Right lobe of liver (tissue), 6 donors: Measurements from ENCODE around the gene BLACAT1. TPM values are rescaled to one million over a fixed set of nuclear protein-coding genes. Genes with fewer than 3 reads are reported as not detected.

ENCODE experiments used
- ATAC-seq, 4 donors: fragments of 200-7000 bp; cut with Tn5 transposase; one replicate each; pipeline ENCODE4 v1.9.1; 2020; ENCODE audit warnings: mild to moderate bottlenecking in 4 of 4, moderate library complexity in 4 of 4
- DNase-seq, 3 donors: peaks; one replicate each; pipeline ENCODE4 v3.0.0-alpha.2; 2020
- H3K27ac ChIP-seq, 3 donors: fragments of 200-600 bp; one replicate each; pipeline ENCODE4 v1.8.0; 2022
- H3K27me3 ChIP-seq, 2 donors: fragments of 200-600 bp; one replicate each; pipeline ENCODE4 v1.8.0; 2022
- H3K36me3 ChIP-seq, 4 donors: fragments of 200-600 bp; sonication (generic) in 1 of 4; one replicate each; pipeline versions ENCODE4 v1.5.1 to v1.8.0; 2017 to 2022; ENCODE audit warnings: control low read depth in 1 of 4
- H3K4me1 ChIP-seq, 4 donors: fragments of 200-600 bp; sonication (generic) in 1 of 4; one replicate each; pipeline versions ENCODE4 v1.5.1 to v1.8.0; 2017 to 2022; ENCODE audit warnings: control low read depth in 1 of 4
- H3K4me3 ChIP-seq, 3 donors: fragments of 200-600 bp; one replicate each; pipeline ENCODE4 v1.8.0; 2022
- H3K9me3 ChIP-seq, 4 donors: fragments of 200-600 bp; sonication (generic) in 1 of 4; one replicate each; pipeline versions ENCODE4 v1.5.1 to v1.8.0; 2017 to 2022; ENCODE audit warnings: control low read depth in 1 of 4
- CTCF ChIP-seq, 4 donors: fragments of 200-600 bp in 3 of 4; fragments of 450-650 bp in 1 of 4; IDR thresholded peaks; one replicate each; pipeline versions ENCODE4 v1.5.1 to v1.8.0; 2016 to 2022; ENCODE audit warnings: antibody characterized with exemption in 4 of 4, mild to moderate bottlenecking in 2 of 4
- POLR2A ChIP-seq: fragments of 450-650 bp; IDR thresholded peaks from one replicate; pipeline ENCODE4 v1.6.1; 2017; ENCODE audit warnings: antibody characterized with exemption, mild to moderate bottlenecking
- WGBS: methylation state at CpG from one replicate; pipeline ENCODE4 v1.1.6; 2018; ENCODE audit warnings: low coverage, low lambda C conversion rate; ENCODE audit not compliant: insufficient coverage; ENCODE audit errors: missing lambda C conversion rate; 5-methylcytosine and 5-hydroxymethylcytosine counted together
- intact Hi-C, 2 donors: fragments of 100-400 bp; cut with DNase I; formaldehyde crosslinking; loops; one replicate each; pipeline versions ENCODE4 v1.11.2 to v1.14.1; 2022
- total RNA-seq, 6 experiments: library from RNA; depleted of rRNA in 2 of 6; stranded (reverse); fragments of >200 nt in 2 of 6; fragmentation: NEBNext Ultra II Directional in 3 of 6; extraction: Animal tissue kit (Norgen Biotek cat#: 25700) in 3 of 6; gene quantifications; one replicate each; pipeline versions ENCODE4 v1.1.0 to v1.2.4, GENCODE V29; 2016 to 2023
- donor health status: DM: no; HTN: yes; CAD: no.
- donor health status: DM: no; HTN: no; CAD: no.
- donor health status: DM: no; HTN: no; CAD: no.
- donor health status: DM: no; HTN: yes; CAD: no.
- donor health status: DM: no; HTN: yes; CAD: no.

BLACAT1 gene
- total RNA-seq, 6 experiments from 2014 or later, result 0.06 TPM; not detected in 5

DNA sequence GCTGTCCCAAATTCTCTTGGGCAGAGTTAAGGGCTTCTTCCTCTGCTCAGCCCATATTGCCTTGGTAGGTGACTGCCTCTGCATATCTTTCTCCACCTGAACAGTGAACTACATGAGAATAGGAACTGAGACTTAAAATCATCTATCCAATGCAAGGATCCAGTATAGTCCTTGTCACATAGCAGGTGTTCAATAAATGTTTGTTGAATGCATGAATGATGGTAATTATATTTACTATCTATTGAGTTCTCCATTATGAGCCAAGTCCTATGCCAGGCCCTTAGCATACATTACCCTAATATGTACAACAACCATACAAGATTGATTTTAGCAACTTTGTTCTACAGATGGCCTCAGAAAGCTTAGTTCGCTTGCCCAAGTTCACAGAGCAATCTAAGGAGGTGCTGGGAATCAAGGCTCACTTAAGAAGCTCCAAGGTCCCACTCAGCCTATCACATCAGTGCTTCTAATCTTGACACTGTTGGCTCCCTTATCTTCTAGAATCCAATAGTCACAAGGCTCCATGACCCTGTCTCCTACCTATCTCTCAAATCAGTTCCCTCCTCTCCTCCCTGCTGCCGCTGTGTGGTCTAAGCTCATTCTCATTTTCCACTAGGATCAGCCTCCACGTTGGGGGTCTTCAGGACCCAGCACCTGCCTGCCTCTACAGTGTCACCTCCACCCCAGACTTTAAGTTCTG, 46.4 kb upstream of the BLACAT1 start:
- ATAC-seq, result no peak
- Histone ChIP-seq H3K4me1 (no peaks in the 10 kb centered on the region), H3K36me3 (no peaks in the 10 kb centered on the region), H3K27me3 (no peaks in the 10 kb centered on the region), H3K27ac (no peak overlapping the region), H3K4me3 (no peak overlapping the region), H3K9me3 (no peaks in the 10 kb centered on the region)
- no peak for DNase-seq
- 82% methylated on average over 3 of the region's 3 CpGs for WGBS
- intact Hi-C loops, result no loop called here
- TF ChIP-seq CTCF (IDR thresholded peaks at IDR 0.05) (no peak), POLR2A (no peak)

DNA sequence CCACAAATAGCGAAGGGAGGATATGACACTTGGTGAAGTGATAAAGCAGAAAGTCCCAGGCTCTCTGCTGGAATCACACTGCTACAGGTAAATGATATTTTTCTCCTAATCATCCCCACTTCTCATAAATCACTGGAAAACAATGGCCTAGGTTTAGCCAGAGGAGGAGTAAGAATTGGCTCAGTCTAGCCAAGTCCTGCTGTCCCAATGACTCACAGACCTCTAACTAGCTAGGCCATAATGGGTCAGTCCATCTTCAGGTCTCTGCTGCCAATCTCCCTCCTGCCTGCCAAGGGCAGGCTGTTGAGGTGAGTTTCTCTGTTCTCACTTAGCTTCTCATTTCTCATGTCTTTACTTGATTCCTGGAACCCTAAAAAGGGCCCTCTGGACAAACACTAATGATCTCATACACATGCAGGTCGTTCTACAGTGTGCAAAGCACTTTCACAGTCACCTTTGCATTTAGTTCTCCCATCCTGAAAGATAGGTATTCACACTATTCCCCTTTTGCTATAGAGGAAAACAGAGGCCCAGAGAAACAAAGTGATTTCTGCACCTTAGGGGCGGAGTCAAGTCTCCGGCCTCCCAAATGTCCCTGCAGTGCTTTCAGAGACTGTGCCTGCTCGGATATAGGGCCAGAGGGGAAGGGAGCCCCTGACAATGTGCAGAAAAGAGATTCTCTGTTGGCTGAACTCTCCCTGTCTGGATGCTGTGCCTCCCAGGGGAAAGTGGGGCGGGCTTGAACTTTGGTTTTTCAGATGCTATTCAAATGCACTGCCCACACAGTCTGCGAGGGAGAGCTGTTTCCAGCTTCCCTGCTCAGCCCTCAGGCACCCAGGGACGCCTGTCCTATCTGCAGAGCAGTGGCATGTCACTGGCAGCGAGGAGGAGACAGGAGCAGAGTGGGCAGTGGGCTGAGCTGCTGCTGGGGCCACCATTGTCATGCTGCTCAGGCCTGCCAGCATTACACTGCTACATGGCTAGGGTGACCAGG, 44.7 kb upstream of the BLACAT1 start:
- no peaks in the 10 kb centered on the region for H3K27me3 ChIP-seq
- WGBS, result 89% methylated on average over 1 of the region's 9 CpGs
- H3K36me3 ChIP-seq, result no peaks in the 10 kb centered on the region
- intact Hi-C loops, result no loop called here
- H3K4me3 ChIP-seq, result no peak overlapping the region
- no peaks in the 10 kb centered on the region for H3K9me3 ChIP-seq
- ATAC-seq (no peak), DNase-seq (no peak)
- no peaks in the 10 kb centered on the region for H3K4me1 ChIP-seq
- TF ChIP-seq POLR2A (no peak), CTCF (IDR thresholded peaks at IDR 0.05) (no peak)
- H3K27ac ChIP-seq, result no peak overlapping the region

GRCh38 chr1:205499789-205500188, 43.9 kb upstream of the BLACAT1 start:
- H3K27me3 ChIP-seq, result no peaks in the 10 kb centered on the region
- H3K4me3 ChIP-seq, result no peak overlapping the region
- H3K36me3 ChIP-seq, result no peaks in the 10 kb centered on the region
- H3K9me3 ChIP-seq, result no peaks in the 10 kb centered on the region
- no peak overlapping the region for H3K27ac ChIP-seq
- DNase-seq, result no peak
- TF ChIP-seq CTCF (IDR thresholded peaks at IDR 0.05) (no peak), POLR2A (no peak)
- intact Hi-C loops, result no loop called here
- 0% methylated on average over 1 of the region's 3 CpGs for WGBS
- H3K4me1 ChIP-seq, result no peaks in the 10 kb centered on the region
- ATAC-seq, result no peak

DNA sequence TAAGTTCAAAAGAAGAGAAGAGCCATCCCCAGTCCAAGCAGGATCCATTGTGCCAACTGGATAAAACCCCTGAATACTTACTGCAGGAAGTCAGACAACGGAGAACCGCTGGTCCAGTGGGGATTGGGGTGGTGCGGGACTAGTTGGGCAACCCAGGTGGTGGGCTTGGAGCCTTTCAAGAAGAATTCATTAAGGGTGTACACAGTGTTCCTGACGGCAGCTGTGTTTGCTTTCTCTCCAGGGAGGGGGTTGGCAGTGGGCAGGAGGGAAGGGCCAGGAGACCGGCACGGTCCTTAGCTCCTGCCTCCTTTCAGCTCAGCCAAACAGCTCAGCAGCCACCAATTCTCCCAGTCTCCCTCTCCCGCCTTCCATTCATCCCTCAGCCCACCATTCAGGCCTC, 41.5 kb upstream of the BLACAT1 start:
- H3K27ac ChIP-seq, result no peak overlapping the region
- DNase-seq (no peak), ATAC-seq (no peak)
- H3K4me1 ChIP-seq, result no peaks in the 10 kb centered on the region
- no peak overlapping the region for H3K4me3 ChIP-seq
- no peaks in the 10 kb centered on the region for H3K9me3 ChIP-seq
- 80% methylated on average over 1 of the region's 7 CpGs for WGBS
- no peak for TF ChIP-seq CTCF (IDR thresholded peaks at IDR 0.05)
- TF ChIP-seq POLR2A, result no peak
- intact Hi-C loops, result no loop called here
- no peaks in the 10 kb centered on the region for H3K27me3 ChIP-seq
- no peaks in the 10 kb centered on the region for H3K36me3 ChIP-seq
